ENCODE results near the gene TNFSF13. TPM values are rescaled to one million over a fixed set of nuclear protein-coding genes. Genes with fewer than 3 reads are reported as not detected.
A peak's percentile ranks its signal among the peaks of the same experiment; 100 is the strongest.

TNFSF13 gene
- total and polyA plus RNA-seq, 11 donors = 3.7 to 43.0 (median 6.5) TPM

DNA sequence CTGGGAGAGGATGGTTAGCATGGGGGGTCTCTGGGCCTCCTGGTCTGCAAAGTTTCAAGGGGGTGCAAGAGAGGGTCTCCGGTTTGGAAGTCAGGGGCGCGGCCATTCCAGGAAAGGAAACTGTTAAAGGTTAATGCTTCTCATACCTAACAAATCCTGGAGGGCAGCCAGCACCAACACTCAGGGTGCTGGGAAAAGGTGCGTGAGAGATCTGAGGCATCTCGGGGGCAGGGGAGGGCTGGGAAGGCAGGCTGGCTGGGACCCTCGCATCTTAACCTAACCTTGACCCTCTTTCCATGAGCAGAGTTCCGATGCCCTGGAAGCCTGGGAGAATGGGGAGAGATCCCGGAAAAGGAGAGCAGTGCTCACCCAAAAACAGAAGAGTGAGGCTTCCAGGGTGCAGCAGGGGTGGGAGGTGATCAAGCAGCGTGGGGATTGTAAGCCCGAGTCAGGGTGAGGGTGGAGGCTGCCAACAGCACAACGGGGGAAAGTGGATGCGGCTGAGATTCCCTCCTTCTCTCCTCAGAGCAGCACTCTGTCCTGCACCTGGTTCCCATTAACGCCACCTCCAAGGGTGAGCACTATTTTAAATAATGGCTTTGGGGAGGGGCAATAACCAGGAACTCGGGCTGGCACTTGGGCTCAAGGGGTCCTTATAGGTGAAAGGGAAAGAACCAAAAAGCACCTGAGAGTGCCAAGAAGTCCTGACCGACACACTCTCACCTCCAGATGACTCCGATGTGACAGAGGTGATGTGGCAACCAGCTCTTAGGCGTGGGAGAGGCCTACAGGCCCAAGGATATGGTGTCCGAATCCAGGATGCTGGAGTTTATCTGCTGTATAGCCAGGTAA, 996 bp downstream of the TNFSF13 start:
- TF ChIP-seq, protein P1, sequence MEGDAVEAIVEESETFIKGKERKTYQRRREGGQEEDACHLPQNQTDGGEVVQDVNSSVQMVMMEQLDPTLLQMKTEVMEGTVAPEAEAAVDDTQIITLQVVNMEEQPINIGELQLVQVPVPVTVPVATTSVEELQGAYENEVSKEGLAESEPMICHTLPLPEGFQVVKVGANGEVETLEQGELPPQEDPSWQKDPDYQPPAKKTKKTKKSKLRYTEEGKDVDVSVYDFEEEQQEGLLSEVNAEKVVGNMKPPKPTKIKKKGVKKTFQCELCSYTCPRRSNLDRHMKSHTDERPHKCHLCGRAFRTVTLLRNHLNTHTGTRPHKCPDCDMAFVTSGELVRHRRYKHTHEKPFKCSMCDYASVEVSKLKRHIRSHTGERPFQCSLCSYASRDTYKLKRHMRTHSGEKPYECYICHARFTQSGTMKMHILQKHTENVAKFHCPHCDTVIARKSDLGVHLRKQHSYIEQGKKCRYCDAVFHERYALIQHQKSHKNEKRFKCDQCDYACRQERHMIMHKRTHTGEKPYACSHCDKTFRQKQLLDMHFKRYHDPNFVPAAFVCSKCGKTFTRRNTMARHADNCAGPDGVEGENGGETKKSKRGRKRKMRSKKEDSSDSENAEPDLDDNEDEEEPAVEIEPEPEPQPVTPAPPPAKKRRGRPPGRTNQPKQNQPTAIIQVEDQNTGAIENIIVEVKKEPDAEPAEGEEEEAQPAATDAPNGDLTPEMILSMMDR (IDR thresholded peaks at IDR 0.05) = no peak
- TF ChIP-seq POLR2A (IDR thresholded peaks at IDR 0.05) = no peak
- H3K4me3 ChIP-seq = peak overlapping the region in 10 of 12 donors; percentile 29 to 98 (median 93)
- DNase-seq (no peak), ATAC-seq (no peak)
- peak overlapping the region; percentile 86 to 98 (median 94) for H3K27ac ChIP-seq
- H3K27me3 ChIP-seq = no peaks in the 10 kb centered on the region
- peaks cover 0 to 17% (median 15%) of the 10 kb centered on the region in 9 donors for H3K36me3 ChIP-seq
- no peaks in the 10 kb centered on the region for H3K9me3 ChIP-seq
- 75 to 82% (median 81%) methylated on average over 18 of the region's 18 CpGs for WGBS, 4 donors
- intact Hi-C loops (cut with DNase I) = loop anchor here (2.0 to 10.0 kb wide), 11 partner anchors 37 to 207 kb away; partner anchors contain the start of genes KCTD11 (in 5 of the 10), TMEM95 (in 4 of the 10), FGF11 (in 2 of the 10) and TMEM102 (in 2 of the 10)
- peaks cover 11 to 72% (median 57%) of the 10 kb centered on the region in 12 donors for H3K4me1 ChIP-seq

DNA sequence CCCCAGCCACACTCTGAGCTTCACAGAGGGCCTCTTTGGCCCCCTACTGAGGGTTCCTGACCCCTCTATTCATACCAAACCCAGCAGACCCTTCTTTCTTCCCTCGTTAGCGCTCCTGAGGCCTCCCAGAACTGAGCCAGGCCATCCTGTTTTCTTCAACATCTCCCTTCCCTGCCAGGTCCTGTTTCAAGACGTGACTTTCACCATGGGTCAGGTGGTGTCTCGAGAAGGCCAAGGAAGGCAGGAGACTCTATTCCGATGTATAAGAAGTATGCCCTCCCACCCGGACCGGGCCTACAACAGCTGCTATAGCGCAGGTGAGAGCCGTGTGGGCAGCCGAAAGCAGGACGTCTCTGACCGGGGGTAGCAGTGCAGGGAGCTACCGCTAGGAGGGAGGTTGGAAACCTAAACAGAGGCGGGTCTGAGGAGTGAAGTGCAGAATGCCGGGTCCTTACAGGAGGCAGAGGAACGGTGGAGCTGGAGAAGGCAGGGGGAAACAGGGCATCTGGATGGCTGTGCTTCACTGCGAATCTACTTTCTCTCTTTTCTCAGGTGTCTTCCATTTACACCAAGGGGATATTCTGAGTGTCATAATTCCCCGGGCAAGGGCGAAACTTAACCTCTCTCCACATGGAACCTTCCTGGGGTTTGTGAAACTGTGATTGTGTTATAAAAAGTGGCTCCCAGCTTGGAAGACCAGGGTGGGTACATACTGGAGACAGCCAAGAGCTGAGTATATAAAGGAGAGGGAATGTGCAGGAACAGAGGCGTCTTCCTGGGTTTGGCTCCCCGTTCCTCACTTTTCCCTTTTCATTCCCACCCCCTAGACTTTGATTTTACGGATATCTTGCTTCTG, 1.9 kb downstream of the TNFSF13 start:
- DNase-seq = peak in 4 of 5 donors; percentile 59 to 76 (median 74)
- peak overlapping the region in 11 of 12 donors; percentile 90 to 98 (median 94) for H3K27ac ChIP-seq
- peaks cover 11 to 75% (median 57%) of the 10 kb centered on the region in 12 donors for H3K4me1 ChIP-seq
- no peak for TF ChIP-seq POLR2A (IDR thresholded peaks at IDR 0.05)
- TF ChIP-seq, protein P1 (IDR thresholded peaks at IDR 0.05) = peak in 10 of 12 donors; percentile 25 to 66 (median 42)
- WGBS, 4 donors = 29 to 39% (median 38%) methylated on average over 22 of the region's 22 CpGs
- H3K36me3 ChIP-seq = peaks cover 0 to 25% (median 24%) of the 10 kb centered on the region in 9 donors
- intact Hi-C loops (cut with DNase I) = loop anchor here (1.0 to 10.0 kb wide), 12 partner anchors 12 to 208 kb away; partner anchors contain the start of genes KCTD11 (in 3 of the 10), FGF11 (in 2 of the 10), TMEM102 (in 2 of the 10) and TMEM95 (in 2 of the 10)
- H3K9me3 ChIP-seq = no peaks in the 10 kb centered on the region
- H3K4me3 ChIP-seq = peak overlapping the region in 10 of 12 donors; percentile 58 to 98 (median 93)
- H3K27me3 ChIP-seq = no peaks in the 10 kb centered on the region
- peak; percentile 21 to 45 (median 38) for ATAC-seq

DNA sequence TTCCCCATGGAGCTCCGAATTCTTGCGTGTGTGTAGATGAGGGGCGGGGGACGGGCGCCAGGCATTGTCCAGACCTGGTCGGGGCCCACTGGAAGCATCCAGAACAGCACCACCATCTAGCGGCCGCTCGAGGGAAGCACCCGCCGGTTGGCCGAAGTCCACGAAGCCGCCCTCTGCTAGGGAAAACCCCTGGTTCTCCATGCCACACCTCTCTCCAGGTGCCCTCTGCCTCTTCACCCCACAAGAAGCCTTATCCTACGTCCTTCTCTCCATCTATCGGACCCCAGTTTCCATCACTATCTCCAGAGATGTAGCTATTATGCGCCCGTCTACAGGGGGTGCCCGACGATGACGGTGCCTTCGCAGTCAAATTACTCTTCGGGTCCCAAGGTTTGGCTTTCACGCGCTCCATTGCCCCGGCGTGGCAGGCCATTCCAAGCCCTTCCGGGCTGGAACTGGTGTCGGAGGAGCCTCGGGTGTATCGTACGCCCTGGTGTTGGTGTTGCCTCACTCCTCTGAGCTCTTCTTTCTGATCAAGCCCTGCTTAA, 2.6 kb downstream of the TNFSF13 start:
- Histone ChIP-seq H3K9me3 (no peaks in the 10 kb centered on the region), H3K27me3 (no peaks in the 10 kb centered on the region), H3K27ac (peak overlapping the region; percentile 80 to 98 (median 94)), H3K36me3 (peaks cover 0 to 32% (median 31%) of the 10 kb centered on the region in 9 donors), H3K4me1 (peaks cover 11 to 75% (median 57%) of the 10 kb centered on the region in 12 donors), H3K4me3 (peak overlapping the region; percentile 58 to 98 (median 93))
- ATAC-seq (peak; percentile 67 to 80 (median 77)), DNase-seq (peak; percentile 90 to 94 (median 92))
- TF ChIP-seq, protein P1 (IDR thresholded peaks at IDR 0.05) = peak; percentile 78 to 90 (median 86)
- no peak for TF ChIP-seq POLR2A (IDR thresholded peaks at IDR 0.05)
- intact Hi-C loops (cut with DNase I) = loop anchor here (1.0 to 10.0 kb wide), 12 partner anchors 11 to 209 kb away; partner anchors contain the start of genes KCTD11 (in 3 of the 10), FGF11 (in 2 of the 10), TMEM102 (in 2 of the 10) and TMEM95 (in 2 of the 10)
- WGBS, 4 donors = 0 to 1% (median 1%) methylated on average over 27 to 32 of the region's 32 CpGs

Measured in heart left ventricle (tissue), 16 donors.